Loucy (cell line): Measurements from ENCODE around the gene GASK1A.

Source experiments
- EZH2phosphoT487 ChIP-seq: fragments of 200-600 bp; IDR thresholded peaks from 2 replicates; pipeline ENCODE4 v1.6.1; 2018; ENCODE audit warnings: antibody characterized with exemption, mild to moderate bottlenecking, moderate library complexity, borderline replicate concordance
- TF ChIP-seq, protein P1 (sequence below): fragments of 200-600 bp; sonication (generic); conservative IDR thresholded peaks from 2 replicates; pipeline ENCODE4 v1.5.1; 2014; ENCODE audit warnings: mild to moderate bottlenecking, antibody characterized with exemption, low read length

DNA sequence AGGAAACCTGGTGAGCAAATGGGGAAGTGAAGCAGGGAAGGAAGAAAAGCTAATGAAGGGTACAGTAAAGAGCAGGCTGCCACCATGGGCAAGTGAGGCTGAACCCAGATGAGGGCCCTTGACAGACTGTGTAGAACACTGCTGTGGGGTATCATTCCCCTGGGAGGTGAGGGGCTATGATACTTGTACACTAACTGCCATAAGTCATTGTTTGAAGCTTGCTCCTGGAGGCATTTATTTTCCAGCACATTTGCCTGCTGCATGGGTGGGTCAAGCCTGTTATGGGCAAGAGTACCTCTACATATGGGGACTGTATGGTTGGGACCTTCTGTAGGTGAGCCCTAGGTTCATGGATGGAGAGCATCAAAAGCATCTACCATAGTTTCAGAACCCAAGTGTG lies 69.4 kb downstream of the GASK1A start:
- no peak for TF ChIP-seq EZH2phosphoT487
- TF ChIP-seq, protein P1, sequence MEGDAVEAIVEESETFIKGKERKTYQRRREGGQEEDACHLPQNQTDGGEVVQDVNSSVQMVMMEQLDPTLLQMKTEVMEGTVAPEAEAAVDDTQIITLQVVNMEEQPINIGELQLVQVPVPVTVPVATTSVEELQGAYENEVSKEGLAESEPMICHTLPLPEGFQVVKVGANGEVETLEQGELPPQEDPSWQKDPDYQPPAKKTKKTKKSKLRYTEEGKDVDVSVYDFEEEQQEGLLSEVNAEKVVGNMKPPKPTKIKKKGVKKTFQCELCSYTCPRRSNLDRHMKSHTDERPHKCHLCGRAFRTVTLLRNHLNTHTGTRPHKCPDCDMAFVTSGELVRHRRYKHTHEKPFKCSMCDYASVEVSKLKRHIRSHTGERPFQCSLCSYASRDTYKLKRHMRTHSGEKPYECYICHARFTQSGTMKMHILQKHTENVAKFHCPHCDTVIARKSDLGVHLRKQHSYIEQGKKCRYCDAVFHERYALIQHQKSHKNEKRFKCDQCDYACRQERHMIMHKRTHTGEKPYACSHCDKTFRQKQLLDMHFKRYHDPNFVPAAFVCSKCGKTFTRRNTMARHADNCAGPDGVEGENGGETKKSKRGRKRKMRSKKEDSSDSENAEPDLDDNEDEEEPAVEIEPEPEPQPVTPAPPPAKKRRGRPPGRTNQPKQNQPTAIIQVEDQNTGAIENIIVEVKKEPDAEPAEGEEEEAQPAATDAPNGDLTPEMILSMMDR, result no peak
